Epithelial cell of esophagus (primary cell): Measurements from ENCODE around the gene RFC3.

ENCODE experiments used
- DNase-seq: peaks from one replicate; pipeline ENCODE4 v3.0.0; 2010; ENCODE audit warnings: low read depth
- H3K4me3 ChIP-seq: 2 replicates; pipeline ENCODE4 v1.5.1; 2011; ENCODE audit warnings: mild to moderate bottlenecking, low read length, control low read depth
- TF ChIP-seq, protein P1 (sequence below): IDR thresholded peaks from 2 replicates; pipeline ENCODE4 v1.5.1; 2011; ENCODE audit warnings: low read depth, mild to moderate bottlenecking, low read length, control low read depth, inconsistent platforms; ENCODE audit not compliant: insufficient read depth; ENCODE audit errors: missing control alignments

The RFC3 gene

GRCh38 chr13:33838647-33839046 lies 20.7 kb downstream of the RFC3 start:
- H3K4me3 ChIP-seq, result no peak overlapping the region
- TF ChIP-seq, protein P1, sequence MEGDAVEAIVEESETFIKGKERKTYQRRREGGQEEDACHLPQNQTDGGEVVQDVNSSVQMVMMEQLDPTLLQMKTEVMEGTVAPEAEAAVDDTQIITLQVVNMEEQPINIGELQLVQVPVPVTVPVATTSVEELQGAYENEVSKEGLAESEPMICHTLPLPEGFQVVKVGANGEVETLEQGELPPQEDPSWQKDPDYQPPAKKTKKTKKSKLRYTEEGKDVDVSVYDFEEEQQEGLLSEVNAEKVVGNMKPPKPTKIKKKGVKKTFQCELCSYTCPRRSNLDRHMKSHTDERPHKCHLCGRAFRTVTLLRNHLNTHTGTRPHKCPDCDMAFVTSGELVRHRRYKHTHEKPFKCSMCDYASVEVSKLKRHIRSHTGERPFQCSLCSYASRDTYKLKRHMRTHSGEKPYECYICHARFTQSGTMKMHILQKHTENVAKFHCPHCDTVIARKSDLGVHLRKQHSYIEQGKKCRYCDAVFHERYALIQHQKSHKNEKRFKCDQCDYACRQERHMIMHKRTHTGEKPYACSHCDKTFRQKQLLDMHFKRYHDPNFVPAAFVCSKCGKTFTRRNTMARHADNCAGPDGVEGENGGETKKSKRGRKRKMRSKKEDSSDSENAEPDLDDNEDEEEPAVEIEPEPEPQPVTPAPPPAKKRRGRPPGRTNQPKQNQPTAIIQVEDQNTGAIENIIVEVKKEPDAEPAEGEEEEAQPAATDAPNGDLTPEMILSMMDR, result no peak
- DNase-seq, result no peak

DNA sequence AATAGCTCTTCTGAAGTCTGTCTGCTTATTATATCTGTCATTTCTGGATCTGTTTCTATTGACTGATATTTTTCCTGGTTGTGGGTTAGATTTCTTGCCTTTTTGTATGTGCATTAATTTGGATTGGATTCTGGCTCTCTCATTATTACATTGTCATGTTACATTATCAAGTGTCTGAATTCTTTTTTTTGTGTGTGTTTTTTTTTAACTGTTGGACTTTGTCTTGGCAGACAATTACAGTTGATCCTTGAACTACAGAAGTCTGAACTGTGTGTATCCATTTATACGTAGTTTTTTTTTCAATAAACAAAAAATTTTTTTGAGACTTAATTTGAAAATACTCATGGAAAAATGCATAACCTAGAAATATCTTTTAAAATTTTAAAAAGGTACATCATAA lies 22.5 kb downstream of the RFC3 start:
- TF ChIP-seq, protein P1, result no peak
- DNase-seq, result no peak
- H3K4me3 ChIP-seq, result no peak overlapping the region

- H3K4me3 ChIP-seq, result no peak overlapping the region
- no peak for DNase-seq
- TF ChIP-seq, protein P1, result no peak
These were observed 24.3 kb downstream of the RFC3 start for GRCh38 chr13:33842207-33842606.

DNA sequence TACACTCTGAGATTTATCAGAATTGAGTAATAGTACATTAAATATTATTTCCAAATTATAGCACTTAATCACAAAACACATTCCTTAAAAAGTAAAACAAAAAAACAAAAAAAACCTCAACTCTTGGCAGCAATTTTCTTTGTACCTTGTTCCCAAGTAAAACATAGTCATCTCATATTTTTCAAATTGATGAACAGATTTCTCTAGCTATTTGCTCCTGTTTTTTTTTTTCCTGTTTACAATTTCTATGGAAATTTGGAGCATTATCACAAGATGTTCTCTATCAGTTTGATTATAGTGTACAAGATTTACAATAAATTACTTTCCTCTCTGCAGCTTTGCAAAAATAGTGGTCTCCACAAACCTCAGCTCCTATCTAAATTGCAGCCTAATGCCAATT lies 25.0 kb downstream of the RFC3 start:
- H3K4me3 ChIP-seq, result no peak overlapping the region
- DNase-seq, result no peak
- TF ChIP-seq, protein P1, result no peak

GRCh38 chr13:33845572-33846302 lies 27.8 kb downstream of the RFC3 start:
- peak; percentile 42 for DNase-seq
- no peak overlapping the region for H3K4me3 ChIP-seq
- TF ChIP-seq, protein P1, result no peak

- TF ChIP-seq, protein P1, result no peak
- no peak for DNase-seq
- H3K4me3 ChIP-seq, result no peak overlapping the region
These were observed 28.5 kb downstream of the RFC3 start for GRCh38 chr13:33846303-33847062.
